HG03342 (cell line): ENCODE data around the gene SH3GL2.
A peak's percentile ranks its signal among the peaks of the same experiment; 100 is the strongest.

Experiments used
- ATAC-seq: cut with Tn5 transposase; IDR thresholded peaks from one replicate; pipeline ENCODE4 v1.9.1; 2021; ENCODE audit warnings: mild to moderate bottlenecking, moderate library complexity; ENCODE audit not compliant: unreplicated experiment

SH3GL2 gene

DNA sequence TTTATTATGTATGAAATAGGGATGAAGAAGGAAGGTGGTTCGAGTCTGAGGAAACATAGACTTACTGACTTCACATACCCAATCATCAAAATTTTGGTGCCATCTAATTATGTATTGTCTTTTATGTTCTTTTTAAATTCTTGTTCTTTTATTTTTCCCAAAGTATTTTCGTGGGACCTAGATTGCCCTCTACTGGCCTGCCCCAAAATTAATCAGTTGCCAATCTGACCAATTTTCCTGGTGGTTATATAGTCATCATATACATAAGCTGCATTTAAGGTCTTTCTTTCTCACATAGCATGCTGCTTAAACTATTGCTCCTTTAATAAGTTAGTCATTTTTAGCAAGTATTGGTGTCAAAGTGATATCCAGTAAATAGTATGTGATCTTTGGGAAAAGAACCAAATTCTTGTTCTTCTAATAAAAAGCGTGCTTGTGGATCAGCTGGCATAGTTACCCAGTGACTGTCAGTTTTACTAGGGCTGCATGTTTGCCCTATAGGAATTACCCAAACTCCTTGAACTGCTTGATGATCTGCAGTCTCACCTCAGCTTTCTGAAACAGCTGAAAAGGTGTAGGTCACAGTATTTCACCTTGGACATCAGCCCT is 223.5 kb downstream of the SH3GL2 start:
- ATAC-seq = no peak

DNA sequence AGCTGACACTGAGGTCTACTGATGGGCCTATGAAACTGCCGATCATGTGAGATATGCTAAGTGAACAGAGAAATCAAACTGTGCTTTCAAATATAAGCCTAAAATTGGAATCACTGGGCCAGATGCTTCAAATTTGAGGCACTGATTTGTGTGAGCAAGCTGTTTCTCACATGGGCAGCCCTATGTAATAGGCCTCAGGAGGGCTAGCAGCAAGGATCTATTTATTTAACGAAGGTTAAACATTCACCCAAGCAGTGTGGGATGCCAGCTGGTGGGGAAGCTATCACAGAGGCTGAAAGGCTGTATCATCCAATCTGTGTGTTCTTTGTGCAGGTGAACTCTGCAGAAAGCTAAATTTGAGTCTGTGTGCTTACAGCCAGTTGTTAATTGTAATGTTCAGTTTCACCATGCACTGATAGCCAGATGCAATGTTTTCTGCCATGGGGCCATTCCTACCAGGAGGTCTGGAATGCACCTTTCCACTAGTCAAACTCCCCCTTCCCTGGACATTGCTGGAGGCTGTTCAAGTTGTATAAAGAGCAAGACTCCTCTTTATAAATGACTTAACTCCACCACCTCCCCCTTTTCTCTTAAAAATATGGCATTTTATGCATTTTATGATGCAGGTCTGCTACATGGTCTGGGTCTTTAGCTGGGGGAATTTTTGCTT is 228.9 kb downstream of the SH3GL2 start:
- ATAC-seq = no peak

DNA sequence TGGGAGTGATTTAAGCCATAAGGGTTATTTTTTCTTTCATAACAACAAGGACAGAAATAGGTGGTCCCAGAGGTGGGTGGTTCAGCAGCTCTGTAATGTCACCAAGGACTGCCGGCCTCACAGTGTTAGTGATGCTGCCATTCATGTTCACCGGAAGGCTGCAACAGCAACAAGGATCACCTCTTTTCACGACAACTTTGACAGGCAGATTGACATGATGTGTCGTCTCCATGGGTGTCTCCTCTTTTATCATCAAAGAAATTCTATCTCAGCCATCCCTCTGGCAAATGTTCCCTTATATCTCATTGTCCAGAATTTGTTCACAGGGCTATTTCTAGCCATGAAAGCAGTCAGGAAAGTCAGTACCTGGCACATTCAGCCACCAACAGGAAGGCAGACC is 231.5 kb downstream of the SH3GL2 start:
- no peak for ATAC-seq

DNA sequence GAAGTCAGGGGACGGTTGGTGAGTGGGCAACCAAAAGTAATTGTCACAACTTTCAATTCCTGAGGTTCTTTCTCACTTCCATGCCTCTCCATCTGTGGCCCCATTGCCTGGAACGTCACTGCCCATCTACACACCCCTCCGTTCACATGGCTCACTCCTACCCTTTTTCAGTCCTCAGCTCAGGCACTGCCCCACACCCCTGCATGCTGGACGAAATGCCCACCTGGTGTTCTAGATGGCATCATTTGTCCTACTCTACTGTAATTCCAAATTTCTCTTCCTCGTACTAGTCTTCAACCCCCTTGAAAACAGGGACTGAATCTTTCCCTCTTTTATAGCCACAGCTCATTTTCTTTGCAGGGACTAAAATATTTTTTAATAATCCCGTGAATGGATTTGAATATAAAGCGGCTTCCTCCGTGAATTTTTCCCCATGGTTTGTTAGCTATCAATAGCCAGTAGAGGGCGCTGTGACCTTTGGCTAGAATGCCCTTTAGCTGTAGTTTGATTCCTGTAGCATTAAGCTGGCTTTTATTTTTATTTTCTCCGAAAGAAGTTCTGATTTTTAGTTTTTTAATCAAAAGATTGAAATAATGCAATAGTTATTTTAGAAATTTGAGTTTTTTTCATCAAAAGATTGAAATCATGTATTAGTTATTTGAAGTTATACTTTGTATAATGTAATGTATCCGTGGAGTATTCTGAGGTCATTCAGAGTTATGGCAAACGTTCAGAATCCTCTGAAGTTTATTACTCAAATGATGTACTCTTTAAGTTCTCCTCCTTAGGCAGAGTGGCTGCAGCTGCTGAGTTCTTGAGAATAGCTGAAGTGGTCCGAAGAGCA is 232.1 kb downstream of the SH3GL2 start:
- ATAC-seq = peak; percentile 57

DNA sequence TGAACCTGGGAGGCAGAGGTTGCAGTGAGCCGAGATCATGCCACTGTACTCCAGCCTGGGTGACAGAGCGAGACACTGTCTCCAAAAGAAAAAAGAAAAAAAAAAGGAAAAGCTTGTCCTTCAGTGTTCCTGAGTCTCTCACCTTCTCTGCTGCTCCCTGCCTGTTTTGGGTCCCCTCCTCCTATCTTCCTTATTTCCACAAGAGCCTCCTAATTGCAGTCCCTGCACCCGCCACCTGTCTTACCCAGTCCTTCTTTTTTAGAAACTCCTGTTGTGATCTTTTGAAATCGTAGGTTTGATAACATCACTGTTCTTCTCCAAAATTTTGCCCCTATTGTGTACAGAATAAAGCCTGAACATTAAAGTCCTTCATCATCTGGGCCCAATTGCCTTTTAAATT is 234.9 kb downstream of the SH3GL2 start:
- no peak for ATAC-seq

DNA sequence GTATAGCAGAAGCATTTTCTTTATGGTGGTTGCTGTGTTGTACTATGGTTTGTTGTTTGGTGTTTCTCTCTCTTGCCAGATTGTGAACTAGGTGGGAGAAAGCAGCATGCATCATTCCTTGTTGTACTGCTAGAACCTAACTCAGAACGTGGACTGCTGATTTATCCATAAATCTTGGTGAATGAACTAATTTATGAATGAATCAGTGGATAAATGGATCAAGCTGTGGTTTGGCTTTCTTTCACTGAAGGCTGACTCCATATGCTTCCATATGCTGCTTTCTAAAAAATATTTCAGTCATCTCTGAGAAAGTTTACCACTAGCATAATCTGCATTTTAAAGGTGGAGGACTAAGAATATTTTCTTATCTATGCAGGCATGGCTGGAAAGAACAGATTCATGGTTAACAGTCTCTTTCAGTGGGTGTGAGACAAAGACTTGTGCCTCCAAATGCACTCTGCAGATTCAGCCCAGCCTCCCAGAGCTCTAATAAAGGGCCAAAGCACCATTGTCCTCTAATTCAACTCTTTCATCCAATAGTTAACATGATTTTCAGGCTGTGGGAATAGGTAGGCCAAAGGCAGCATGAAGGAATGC is 237.7 kb downstream of the SH3GL2 start:
- ATAC-seq = no peak

DNA sequence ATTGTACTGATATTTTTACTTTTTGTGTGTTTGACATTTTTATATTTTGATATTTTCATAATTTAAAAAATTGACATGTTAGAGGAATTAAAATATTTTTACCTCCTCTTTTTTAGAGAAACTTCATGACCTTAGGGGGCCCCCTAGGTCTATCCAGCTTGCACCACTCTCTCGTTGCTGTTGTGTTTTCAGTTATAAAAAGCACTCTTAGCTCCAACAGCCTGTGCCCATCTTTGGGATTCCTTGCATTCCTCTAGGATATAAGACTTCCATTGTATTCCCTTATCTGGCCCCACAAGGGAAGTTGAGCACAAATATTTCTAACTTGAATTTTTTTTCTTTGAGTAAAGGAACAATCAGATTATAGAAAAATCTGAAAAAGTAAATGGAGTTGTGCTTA is 245.3 kb downstream of the SH3GL2 start:
- no peak for ATAC-seq

DNA sequence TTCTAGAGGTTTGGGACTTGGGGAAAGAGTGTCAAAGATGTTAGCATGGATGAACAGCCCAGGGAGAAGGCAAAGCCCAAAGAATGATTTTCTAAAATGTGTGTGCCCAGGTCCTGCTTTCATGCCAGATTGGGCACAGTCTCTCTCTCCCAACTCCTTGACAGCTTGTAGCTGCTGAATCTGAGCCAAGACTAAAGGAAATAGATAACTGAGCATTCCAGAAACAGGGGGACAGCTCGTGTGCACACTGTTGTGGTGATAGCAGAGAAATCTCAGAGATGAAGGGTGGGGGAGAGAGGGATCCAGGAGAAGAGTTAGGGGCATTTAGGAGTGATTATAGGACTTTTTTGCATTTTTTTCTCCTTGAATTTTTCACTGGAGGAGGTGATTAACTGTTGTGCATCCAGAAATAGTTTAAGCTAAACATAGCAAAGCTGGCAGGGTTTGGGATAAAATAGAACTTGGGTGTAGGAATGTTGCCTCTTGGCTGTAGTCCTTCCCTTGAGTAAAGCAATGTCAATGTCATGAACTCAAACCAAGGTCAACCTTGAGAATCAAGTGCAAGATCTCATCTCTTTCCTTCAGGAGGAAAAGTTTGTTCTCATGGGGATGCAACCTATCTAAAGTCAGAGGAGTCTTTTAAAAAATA is 245.9 kb downstream of the SH3GL2 start:
- no peak for ATAC-seq

DNA sequence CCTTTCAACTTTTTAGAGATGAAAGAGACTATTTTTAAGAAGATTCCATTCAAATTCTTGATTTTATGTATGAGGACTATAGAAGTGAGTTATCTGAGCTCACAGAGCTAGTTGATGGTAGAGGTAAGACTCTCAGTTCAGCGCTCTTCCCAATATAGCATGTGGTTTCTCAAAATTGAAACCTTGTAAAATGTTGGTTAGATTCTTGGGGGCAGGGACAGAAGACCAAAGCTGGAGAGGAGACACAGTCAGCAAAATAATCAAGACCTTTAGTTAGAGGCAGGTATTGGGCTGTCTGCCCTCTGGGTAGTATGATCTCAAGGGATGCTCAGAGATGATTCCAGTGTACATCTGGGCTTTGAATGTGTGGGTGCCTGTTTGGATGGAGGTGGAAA is 246.4 kb downstream of the SH3GL2 start:
- ATAC-seq = no peak

DNA sequence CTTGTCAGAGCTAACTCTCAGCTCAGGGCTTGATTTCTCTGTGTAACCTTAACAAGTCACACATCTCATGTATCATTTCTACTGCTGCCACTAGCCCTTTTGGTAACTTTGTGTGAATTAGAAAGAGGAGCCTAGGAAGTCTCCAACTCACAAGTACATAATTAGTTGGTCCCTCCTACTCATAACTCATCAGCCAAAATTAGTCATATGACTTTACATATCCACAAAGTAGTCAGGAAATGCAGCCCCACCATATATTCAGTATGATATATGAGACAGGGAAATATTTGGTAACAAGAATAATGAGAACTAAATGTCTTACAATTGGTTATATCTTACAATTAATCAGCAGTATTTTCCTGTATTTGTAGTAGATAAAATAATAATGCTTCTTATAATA is 250.2 kb downstream of the SH3GL2 start:
- no peak for ATAC-seq

DNA sequence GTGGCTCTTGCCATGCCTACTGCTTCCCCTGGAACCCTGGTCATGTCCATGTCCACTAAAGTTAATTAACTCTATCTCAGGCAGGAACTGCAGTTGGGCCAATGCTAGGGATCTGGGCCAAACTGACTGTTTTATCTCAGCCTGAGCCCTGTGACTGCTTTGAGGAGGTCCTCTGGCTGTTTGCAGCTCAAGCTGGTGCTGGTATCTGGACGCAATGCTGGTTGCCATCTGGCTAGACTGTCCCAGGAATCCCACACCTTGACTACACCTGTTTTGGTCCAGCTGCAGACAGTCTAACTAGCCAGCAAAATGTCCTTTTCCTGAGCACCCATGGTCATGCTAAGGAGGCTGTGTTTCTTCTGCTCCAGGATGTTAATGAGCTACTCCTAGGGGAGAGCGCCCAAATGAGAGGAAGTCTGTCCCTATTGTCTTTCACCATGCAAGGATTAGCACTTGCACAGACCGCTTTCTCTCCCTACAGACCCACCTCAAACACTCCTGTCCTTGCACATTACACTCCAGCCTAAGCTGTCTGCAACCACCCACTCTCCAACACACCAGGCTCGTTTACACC is 251.0 kb downstream of the SH3GL2 start:
- ATAC-seq = no peak

DNA sequence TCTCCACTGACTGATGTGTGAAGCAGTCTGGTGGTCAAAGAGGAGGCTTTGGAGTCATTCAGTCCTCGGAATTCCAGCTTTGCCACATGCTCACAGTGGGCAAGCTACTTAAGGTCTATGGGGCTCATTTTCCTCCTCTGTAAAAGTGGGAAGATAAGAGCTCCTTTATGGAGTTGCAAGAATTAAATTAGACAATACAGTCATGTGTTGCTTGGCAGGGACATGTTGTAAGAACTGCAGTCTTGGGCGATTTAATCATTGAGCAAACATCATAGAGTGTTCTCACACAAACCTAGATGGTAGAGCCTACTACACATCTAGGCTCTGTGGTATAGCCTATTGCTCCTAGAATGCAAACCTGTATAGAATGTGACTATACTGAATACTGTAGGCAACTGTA is 253.9 kb downstream of the SH3GL2 start:
- ATAC-seq = no peak

DNA sequence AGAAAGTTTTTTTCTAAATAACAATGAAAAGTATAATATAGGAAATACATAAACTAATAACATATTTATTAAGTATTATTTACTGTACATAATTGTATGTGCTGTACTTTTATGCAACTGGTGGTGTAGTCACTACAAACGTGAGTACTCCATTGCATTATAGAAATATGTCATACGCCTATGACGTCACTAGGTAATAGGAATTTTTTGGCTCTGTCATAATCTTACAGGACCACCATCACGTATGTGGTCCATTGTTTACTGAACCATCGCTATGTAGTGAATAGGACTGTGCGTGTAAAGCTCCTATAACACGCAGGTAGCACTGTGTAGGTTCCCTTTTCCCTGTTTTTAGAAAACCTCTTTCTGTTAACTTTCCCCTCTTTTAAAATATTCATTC is 255.0 kb downstream of the SH3GL2 start:
- no peak for ATAC-seq

DNA sequence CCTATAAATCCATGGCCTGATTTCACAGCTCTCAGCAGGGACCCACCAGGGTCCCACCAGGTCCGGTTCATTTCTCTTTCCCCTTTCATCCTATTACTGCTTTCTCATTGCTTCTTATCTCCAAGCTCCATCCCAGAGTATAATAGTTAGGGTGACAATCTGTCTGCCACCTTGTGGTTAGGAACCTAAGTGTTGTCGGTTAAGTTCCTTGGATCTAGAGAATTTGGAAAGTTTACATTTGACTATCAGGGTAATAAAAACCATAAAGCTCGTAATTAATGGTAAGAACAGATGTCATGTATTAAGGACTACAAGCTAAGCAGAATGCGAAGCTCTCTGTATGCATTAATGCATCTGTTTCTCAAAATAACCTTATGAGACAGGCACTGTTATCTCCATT is 259.1 kb downstream of the SH3GL2 start:
- no peak for ATAC-seq

DNA sequence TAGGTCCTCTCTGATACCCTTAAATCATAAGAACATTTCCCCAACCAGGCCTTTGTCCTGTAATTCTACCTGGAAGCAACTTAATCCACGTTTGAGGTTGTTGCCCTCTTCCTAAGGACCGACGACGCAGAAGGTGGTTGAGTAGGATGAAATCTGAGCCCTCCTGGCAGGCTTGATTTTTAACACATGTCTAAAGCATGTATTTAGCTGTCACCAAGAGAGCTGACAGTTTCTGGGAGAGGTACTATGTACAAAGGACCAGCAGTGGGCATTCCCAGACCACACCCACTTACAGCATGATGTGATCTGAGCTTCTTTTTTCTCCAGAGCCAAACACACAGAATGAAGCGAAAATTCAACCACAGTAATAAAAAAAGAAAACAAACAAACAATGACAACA is 260.9 kb downstream of the SH3GL2 start:
- ATAC-seq = no peak

DNA sequence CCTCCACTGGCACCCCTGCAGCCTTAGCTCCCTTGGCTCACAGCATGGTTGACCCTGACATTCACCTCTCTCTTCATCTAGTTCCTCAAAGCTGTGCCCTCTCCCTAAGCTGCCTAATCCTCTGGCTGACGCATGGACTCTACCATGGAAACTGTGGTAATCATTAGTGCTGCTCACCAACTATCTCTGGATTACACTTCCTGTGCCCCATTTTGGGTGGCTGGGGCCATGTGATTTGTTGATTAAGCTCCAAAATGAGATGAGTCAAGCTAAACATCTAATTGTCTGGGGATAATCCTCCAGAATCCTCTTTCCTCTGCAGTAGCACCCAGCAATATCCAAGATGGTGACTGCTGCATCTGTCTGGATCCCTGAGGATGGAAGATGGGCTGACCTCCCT is 264.4 kb downstream of the SH3GL2 start:
- ATAC-seq = no peak
